Adrenal gland (tissue), 12 donors: Measurements from ENCODE around the gene TSSK3. TPM values are rescaled to one million over a fixed set of nuclear protein-coding genes. Genes with fewer than 3 reads are reported as not detected.
"Not testable (repeated sequence)": the region's sequence is repeated elsewhere in the genome, so short reads cannot be mapped to it uniquely, and the experiment has no call there.

Source experiments
- DNase-seq, 7 donors: peaks; one replicate each; pipeline ENCODE4 v3.0.0-alpha.2; 2019 to 2020
- H3K27ac ChIP-seq, 5 donors: fragments of 200-600 bp; sonication (generic) in 4 of 5; 1 replicate in 3 of 5; 2 replicates in 2 of 5; pipeline versions ENCODE4 v1.5.1 to v1.8.0; 2016 to 2020; ENCODE audit warnings: mild to moderate bottlenecking in 1 of 5
- H3K27me3 ChIP-seq: fragments of 200-600 bp; 2 replicates; pipeline ENCODE4 v1.8.0; 2021
- H3K36me3 ChIP-seq, 2 donors: fragments of 200-600 bp; replicated peaks in 1 of 2; 1 replicate in 1 of 2; 2 replicates in 1 of 2; pipeline versions ENCODE4 v1.5.1 to v1.8.0; 2018 to 2022
- H3K4me1 ChIP-seq, 2 donors: fragments of 200-600 bp; replicated peaks in 1 of 2; 1 replicate in 1 of 2; 2 replicates in 1 of 2; pipeline versions ENCODE4 v1.5.1 to v1.8.0; 2018 to 2021
- H3K4me3 ChIP-seq, 4 donors: fragments of 200-600 bp; sonication (generic) in 3 of 4; one replicate each; pipeline ENCODE4 v1.5.1; 2016 to 2018
- H3K9me3 ChIP-seq, 3 donors: fragments of 200-600 bp; sonication (generic) in 1 of 3; replicated peaks in 1 of 3; 1 replicate in 2 of 3; 2 replicates in 1 of 3; pipeline versions ENCODE4 v1.5.1 to v1.8.0; 2016 to 2021
- CTCF ChIP-seq, 6 experiments: fragments of 450-650 bp in 4 of 6; fragments of 200-600 bp in 2 of 6; sonication (generic) in 1 of 6; IDR thresholded peaks; 1 replicate in 5 of 6; 2 replicates in 1 of 6; pipeline versions ENCODE4 v1.5.1 to v1.8.0; 2016 to 2021; ENCODE audit warnings: antibody characterized with exemption in 6 of 6, mild to moderate bottlenecking in 2 of 6, moderate library complexity in 1 of 6
- POLR2A ChIP-seq, 2 donors: fragments of 450-650 bp; IDR thresholded peaks; one replicate each; pipeline ENCODE4 v1.6.1; 2017; ENCODE audit warnings: antibody characterized with exemption in 2 of 2, mild to moderate bottlenecking in 2 of 2, moderate library complexity in 1 of 2
- WGBS, 4 donors: extraction: QIAGEN DNeasy Blood & Tissue Kit in 2 of 4; methylation state at CpG; one replicate each; pipeline versions ENCODE4 v1.1.5 to v1.1.7; 2013 to 2017; 5-methylcytosine and 5-hydroxymethylcytosine counted together
- intact Hi-C, 2 donors: fragments of 100-400 bp; cut with DNase I; formaldehyde crosslinking; loops; one replicate each; pipeline versions ENCODE4 v1.14.1 to v1.15.0; 2022 to 2023
- polyA plus RNA-seq, 3 donors: library from polyadenylated mRNA; stranded (reverse); fragments of 200-250 nt in 2 of 3; fragments of 350-450 nt in 1 of 3; fragmentation: Illumina TruSeq in 1 of 3; extraction: RNeasy Lipid Tissue Mini Kit (QIAGEN cat#74804) in 1 of 3; gene quantifications; one replicate each; pipeline ENCODE4 v1.2.3, GENCODE V29; 2013 to 2014
- total RNA-seq, 9 donors: library from RNA; depleted of rRNA in 4 of 9; stranded (reverse); fragments of >200 nt in 4 of 9; fragments of 120-200 nt in 1 of 9; fragmentation: NEBNext Ultra II Directional in 1 of 9; extraction: Animal tissue kit (Norgen Biotek cat#: 25700) in 1 of 9; gene quantifications; one replicate each; pipeline versions ENCODE4 v1.1.0 to v1.2.4, GENCODE V29; 2013 to 2023
- donor health status: healthy with polysubstance abuse.
- donor health status: Bipolar disorder and iron deficiency.
- donor health status: DM: yes; HTN: yes; CAD: no.
- donor health status: DM: no; HTN: no; CAD: no.
- donor health status: DM: no; HTN: no; CAD: no.
- donor health status: DM: yes; HTN: yes; CAD: no.

The TSSK3 gene
- total and polyA plus RNA-seq, 12 donors: 0.69 to 5.3 (median 1.9) TPM; not detected in 1

GRCh38 chr1:32352239-32352745, 10.0 kb upstream of the TSSK3 start:
- Histone ChIP-seq H3K36me3 (no peaks in the 10 kb centered on the region), H3K4me3 (peak overlapping the region in 2 of 4 donors; percentile 35 to 66), H3K27me3 (no peaks in the 10 kb centered on the region), H3K4me1 (peaks cover 43 to 67% of the 10 kb centered on the region in 2 donors), H3K27ac (peak overlapping the region; percentile 44 to 97 (median 93)), H3K9me3 (no peaks in the 10 kb centered on the region)
- 22 to 41% (median 33%) methylated on average over 5 to 8 of the region's 8 CpGs for WGBS, 4 donors
- intact Hi-C loops: no loop called here
- no peak for TF ChIP-seq CTCF (IDR thresholded peaks at IDR 0.05)
- TF ChIP-seq POLR2A (IDR thresholded peaks at IDR 0.05): no peak
- DNase-seq: peak in 2 of 7 donors; percentile 41 to 51

GRCh38 chr1:32352831-32353383, 9.4 kb upstream of the TSSK3 start:
- intact Hi-C loops: no loop called here
- Histone ChIP-seq H3K36me3 (no peaks in the 10 kb centered on the region), H3K27me3 (no peaks in the 10 kb centered on the region), H3K4me1 (peaks cover 37 to 61% of the 10 kb centered on the region in 2 donors), H3K9me3 (no peaks in the 10 kb centered on the region), H3K27ac (peak overlapping the region; percentile 18 to 97 (median 93)), H3K4me3 (no peak overlapping the region)
- DNase-seq: no peak
- 35 to 56% (median 45%) methylated on average over 2 of the region's 2 CpGs for WGBS, 4 donors
- TF ChIP-seq POLR2A (IDR thresholded peaks at IDR 0.05): no peak
- TF ChIP-seq CTCF (IDR thresholded peaks at IDR 0.05): no peak

GRCh38 chr1:32353431-32353830, 8.9 kb upstream of the TSSK3 start:
- TF ChIP-seq POLR2A (IDR thresholded peaks at IDR 0.05): no peak
- TF ChIP-seq CTCF (IDR thresholded peaks at IDR 0.05): no peak
- no peak for DNase-seq
- Histone ChIP-seq H3K9me3 (no peaks in the 10 kb centered on the region), H3K27me3 (no peaks in the 10 kb centered on the region), H3K27ac (peak overlapping the region; percentile 18 to 97 (median 93)), H3K36me3 (no peaks in the 10 kb centered on the region), H3K4me1 (peaks cover 31 to 56% of the 10 kb centered on the region in 2 donors), H3K4me3 (peak overlapping the region in 1 of 4 donors; percentile 4)
- intact Hi-C loops: no loop called here
- 29 to 44% (median 35%) methylated on average over 2 of the region's 2 CpGs for WGBS, 4 donors

GRCh38 chr1:32353886-32354570, 8.3 kb upstream of the TSSK3 start:
- Histone ChIP-seq H3K4me3 (peak overlapping the region in 1 of 4 donors; percentile 4), H3K36me3 (no peaks in the 10 kb centered on the region), H3K4me1 (peaks cover 31 to 50% of the 10 kb centered on the region in 2 donors), H3K9me3 (no peaks in the 10 kb centered on the region), H3K27ac (peak overlapping the region; percentile 18 to 97 (median 93)), H3K27me3 (no peaks in the 10 kb centered on the region)
- WGBS, 4 donors: 20 to 32% (median 29%) methylated on average over 2 of the region's 2 CpGs
- intact Hi-C loops: no loop called here
- peak in 6 of 7 donors; percentile 73 to 87 (median 78) for DNase-seq
- no peak for TF ChIP-seq CTCF (IDR thresholded peaks at IDR 0.05)
- TF ChIP-seq POLR2A (IDR thresholded peaks at IDR 0.05): no peak

GRCh38 chr1:32355778-32356177, 6.6 kb upstream of the TSSK3 start:
- H3K36me3 ChIP-seq, H3K4me3 ChIP-seq, DNase-seq, intact Hi-C loops, H3K9me3 ChIP-seq, H3K27me3 ChIP-seq: not testable (repeated sequence)
- 91 to 95% (median 93%) methylated on average over 6 of the region's 6 CpGs for WGBS, 4 donors
- Histone ChIP-seq H3K4me1 (peaks cover 31 to 36% of the 10 kb centered on the region in 2 donors), H3K27ac (peak overlapping the region in 1 of 5 donors; percentile 86)
